Stimulated activated CD8-positive, alpha-beta memory T cell treated with anti-CD3 and anti-CD28 coated beads, Interleukin-7, amount 100 ng/mL, for 1 hour (primary cell): ENCODE results near the gene ARMC9.

Experiments used
- DNase-seq, 2 donors: peaks; one replicate each; pipeline ENCODE4 v3.0.0-alpha.2; 2020; ENCODE audit warnings: low read depth in 2 of 2

Gene ARMC9

GRCh38 chr2:231421051-231421580 is 222.7 kb downstream of the ARMC9 start:
- DNase-seq = no peak

GRCh38 chr2:231422056-231422455 is 223.6 kb downstream of the ARMC9 start:
- no peak for DNase-seq

GRCh38 chr2:231423176-231423575 is 224.7 kb downstream of the ARMC9 start:
- no peak for DNase-seq
